Keratinocyte (primary cell): Measurements from ENCODE around the gene CAP2. TPM values are rescaled to one million over a fixed set of nuclear protein-coding genes. Genes with fewer than 3 reads are reported as not detected.

Experiments
- DNase-seq: peaks from one replicate; pipeline ENCODE4 v3.0.0-alpha.2; 2011; ENCODE audit warnings: low read depth, missing footprints, low spot score
- FAIRE-seq: peaks from 2 replicates; lab custom pipeline; 2011; peaks lifted over from hg19 to GRCh38; lab: Jason Lieb, UNC
- H2AFZ ChIP-seq: 2 replicates; pipeline ENCODE4 v1.6.0; 2012; ENCODE audit warnings: low read length, control low read depth, inconsistent platforms; ENCODE audit not compliant: control insufficient read depth
- H3K27ac ChIP-seq: 2 replicates; pipeline ENCODE4 v1.5.1; 2011; ENCODE audit warnings: low read length; ENCODE audit not compliant: control insufficient read depth, insufficient read depth
- H3K27me3 ChIP-seq: 3 replicates; pipeline ENCODE4 v1.6.0; 2011; ENCODE audit warnings: low read length; ENCODE audit not compliant: control insufficient read depth, insufficient read depth; ENCODE audit errors: extremely low read depth
- H3K36me3 ChIP-seq, 2 experiments: 2 replicates in 1 of 2; 3 replicates in 1 of 2; pipeline ENCODE4 v1.5.1; 2011; ENCODE audit warnings: low read length in 2 of 2, mild to moderate bottlenecking in 1 of 2; ENCODE audit not compliant: control insufficient read depth in 2 of 2, insufficient read depth in 2 of 2; ENCODE audit errors: extremely low read depth in 1 of 2
- H3K4me1 ChIP-seq: 3 replicates; pipeline ENCODE4 v1.5.1; 2011; ENCODE audit warnings: low read length; ENCODE audit not compliant: control insufficient read depth, insufficient read depth; ENCODE audit errors: extremely low read depth
- H3K4me2 ChIP-seq: 3 replicates; pipeline ENCODE4 v1.6.0; 2011; ENCODE audit warnings: low read depth, low read length; ENCODE audit not compliant: control insufficient read depth, insufficient read depth; ENCODE audit errors: extremely low read depth
- H3K4me3 ChIP-seq, 3 experiments: fragments of 200-600 bp in 1 of 3; sonication (generic) in 1 of 3; 2 replicates in 2 of 3; 3 replicates in 1 of 3; pipeline ENCODE4 v1.5.1; 2011 to 2016; ENCODE audit warnings: low read length in 3 of 3, mild to moderate bottlenecking in 3 of 3, control low read depth in 2 of 3, inconsistent platforms in 1 of 3, low read depth in 1 of 3, mixed read lengths in 1 of 3, mixed run types in 1 of 3, moderate library complexity in 1 of 3; ENCODE audit not compliant: control insufficient read depth in 2 of 3, insufficient read depth in 2 of 3; ENCODE audit errors: extremely low read depth in 1 of 3
- H3K79me2 ChIP-seq: 2 replicates; pipeline ENCODE4 v1.6.0; 2012; ENCODE audit warnings: low read length; ENCODE audit not compliant: control insufficient read depth, insufficient read depth
- H3K9ac ChIP-seq: 3 replicates; pipeline ENCODE4 v1.6.0; 2011; ENCODE audit warnings: low read length; ENCODE audit not compliant: control insufficient read depth, insufficient read depth; ENCODE audit errors: extremely low read depth
- H3K9me1 ChIP-seq: 3 replicates; pipeline ENCODE4 v1.6.0; 2011; ENCODE audit warnings: low read length; ENCODE audit not compliant: control insufficient read depth, insufficient read depth; ENCODE audit errors: extremely low read depth
- H3K9me3 ChIP-seq: 2 replicates; pipeline ENCODE4 v1.5.1; 2012; ENCODE audit warnings: low read depth, low read length; ENCODE audit not compliant: control insufficient read depth
- H4K20me1 ChIP-seq: 3 replicates; pipeline ENCODE4 v1.6.0; 2011; ENCODE audit warnings: low read length; ENCODE audit not compliant: control insufficient read depth, insufficient read depth; ENCODE audit errors: extremely low read depth
- EZH2 ChIP-seq: IDR thresholded peaks from one replicate; pipeline ENCODE4 v1.6.1; 2012; ENCODE audit warnings: inconsistent platforms, mild to moderate bottlenecking, low read length, moderate library complexity
- dilution Hi-C: fragments of 300-500 bp; cut with MboI; formaldehyde crosslinking; loops from one replicate; pipeline ENCODE4 v1.7.0; 2020; ENCODE audit warnings: low sequenced_read_pairs; ENCODE audit not compliant: extremely low pct_ligation_motif_present
- polyA plus RNA-seq, 5 experiments: library from polyadenylated mRNA; depleted of rRNA in 3 of 5; stranded (reverse) in 3 of 5; stranded (forward) in 1 of 5; unstranded in 1 of 5; fragments of >200 nt; gene quantifications; 1 replicate in 1 of 5; 2 replicates in 3 of 5; 3 replicates in 1 of 5; pipeline versions ENCODE4 v1.2.1 to v1.2.3, GENCODE V29; 2011 to 2012; ENCODE audit warnings: missing spikeins in 2 of 5, low read depth in 1 of 5, low replicate concordance in 1 of 5
- TF ChIP-seq, protein P1 (sequence below), 3 experiments: IDR thresholded peaks in 1 of 3; conservative IDR thresholded peaks in 1 of 3; optimal IDR thresholded peaks in 1 of 3; 2 replicates in 2 of 3; 3 replicates in 1 of 3; pipeline versions ENCODE3 to v1.5.1; 2011; ENCODE audit warnings: low read length in 3 of 3, mild to moderate bottlenecking in 3 of 3, moderate library complexity in 2 of 3, control low read depth in 1 of 3, inconsistent platforms in 1 of 3; ENCODE audit not compliant: insufficient read depth in 2 of 3; ENCODE audit errors: extremely low read depth in 1 of 3

The CAP2 gene
- polyA plus RNA-seq, 1 donor (not counting 4 experiments of a cell fraction or from before 2014, with no cell fraction given): 12.1 TPM

GRCh38 chr6:17478223-17478907, 85.0 kb downstream of the CAP2 start:
- DNase-seq (no peak), FAIRE-seq (no peak)
- H2AFZ ChIP-seq: no peak overlapping the region
- no peaks in the 10 kb centered on the region for H3K27me3 ChIP-seq
- H3K27ac ChIP-seq: no peak overlapping the region
- no peaks in the 10 kb centered on the region for H3K9me3 ChIP-seq
- H3K79me2 ChIP-seq: no peaks in the 10 kb centered on the region
- TF ChIP-seq, protein P1, sequence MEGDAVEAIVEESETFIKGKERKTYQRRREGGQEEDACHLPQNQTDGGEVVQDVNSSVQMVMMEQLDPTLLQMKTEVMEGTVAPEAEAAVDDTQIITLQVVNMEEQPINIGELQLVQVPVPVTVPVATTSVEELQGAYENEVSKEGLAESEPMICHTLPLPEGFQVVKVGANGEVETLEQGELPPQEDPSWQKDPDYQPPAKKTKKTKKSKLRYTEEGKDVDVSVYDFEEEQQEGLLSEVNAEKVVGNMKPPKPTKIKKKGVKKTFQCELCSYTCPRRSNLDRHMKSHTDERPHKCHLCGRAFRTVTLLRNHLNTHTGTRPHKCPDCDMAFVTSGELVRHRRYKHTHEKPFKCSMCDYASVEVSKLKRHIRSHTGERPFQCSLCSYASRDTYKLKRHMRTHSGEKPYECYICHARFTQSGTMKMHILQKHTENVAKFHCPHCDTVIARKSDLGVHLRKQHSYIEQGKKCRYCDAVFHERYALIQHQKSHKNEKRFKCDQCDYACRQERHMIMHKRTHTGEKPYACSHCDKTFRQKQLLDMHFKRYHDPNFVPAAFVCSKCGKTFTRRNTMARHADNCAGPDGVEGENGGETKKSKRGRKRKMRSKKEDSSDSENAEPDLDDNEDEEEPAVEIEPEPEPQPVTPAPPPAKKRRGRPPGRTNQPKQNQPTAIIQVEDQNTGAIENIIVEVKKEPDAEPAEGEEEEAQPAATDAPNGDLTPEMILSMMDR (optimal IDR thresholded peaks at IDR 0.05 in 1 of 3, IDR thresholded peaks at IDR 0.05 in 1 of 3, conservative IDR thresholded peaks at IDR 0.05 in 1 of 3; ENCODE audit: extremely low read depth in 1 of 3, insufficient read depth in 2 of 3, low read length in 3 of 3): no peak
- no peak for TF ChIP-seq EZH2
- no peak overlapping the region for H3K9ac ChIP-seq
- no peaks in the 10 kb centered on the region for H3K36me3 ChIP-seq
- no peak overlapping the region for H3K4me3 ChIP-seq
- H3K9me1 ChIP-seq: no peaks in the 10 kb centered on the region
- dilution Hi-C loops: no loop called here
- no peak overlapping the region for H3K4me2 ChIP-seq
- no peaks in the 10 kb centered on the region for H4K20me1 ChIP-seq
- H3K4me1 ChIP-seq: no peaks in the 10 kb centered on the region

GRCh38 chr6:17478946-17479345, 85.6 kb downstream of the CAP2 start:
- H3K4me1 ChIP-seq: no peaks in the 10 kb centered on the region
- H3K79me2 ChIP-seq: no peaks in the 10 kb centered on the region
- no peak overlapping the region for H3K27ac ChIP-seq
- H3K4me2 ChIP-seq: no peak overlapping the region
- H4K20me1 ChIP-seq: no peaks in the 10 kb centered on the region
- TF ChIP-seq, protein P1 (optimal IDR thresholded peaks at IDR 0.05 in 1 of 3, IDR thresholded peaks at IDR 0.05 in 1 of 3, conservative IDR thresholded peaks at IDR 0.05 in 1 of 3; ENCODE audit: extremely low read depth in 1 of 3, insufficient read depth in 2 of 3, low read length in 3 of 3): no peak
- no peak for TF ChIP-seq EZH2
- no peaks in the 10 kb centered on the region for H3K9me1 ChIP-seq
- dilution Hi-C loops: no loop called here
- no peak overlapping the region for H3K4me3 ChIP-seq
- FAIRE-seq: no peak
- DNase-seq: no peak
- H3K9ac ChIP-seq: no peak overlapping the region
- no peaks in the 10 kb centered on the region for H3K9me3 ChIP-seq
- H3K36me3 ChIP-seq: no peaks in the 10 kb centered on the region
- H3K27me3 ChIP-seq: no peaks in the 10 kb centered on the region
- no peak overlapping the region for H2AFZ ChIP-seq
